ENCODE measurements around the gene PTPN18. TPM values are rescaled to one million over a fixed set of nuclear protein-coding genes. Genes with fewer than 3 reads are reported as not detected.
A peak's percentile ranks its signal among the peaks of the same experiment; 100 is the strongest.

The PTPN18 gene
- total RNA-seq, 1 donor from 2014 or later = 72.9 TPM

GRCh38 chr2:130355172-130355577 lies 681 bp upstream of the PTPN18 start:
- no peak for DNase-seq (ENCODE audit: low spot score)
- intact Hi-C loops (cut with micrococcal nuclease) = no loop called here
- Mint-ChIP-seq H3K4me1 (ENCODE audit: low read depth) (peaks cover 13% of the 10 kb centered on the region), H3K4me3 (ENCODE audit: low read depth) (peak overlapping the region; percentile 79), H3K27me3 (ENCODE audit: low read depth) (no peaks in the 10 kb centered on the region), H3K36me3 (ENCODE audit: low read depth) (peaks cover 8% of the 10 kb centered on the region), H3K9me3 (no peaks in the 10 kb centered on the region), H3K27ac (no peak overlapping the region)

GRCh38 chr2:130357864-130358263 lies 2.0 kb downstream of the PTPN18 start:
- intact Hi-C loops (cut with micrococcal nuclease) = loop anchor here (2.0 kb wide), 1 partner anchor 13 kb away; no protein-coding TSS in a partner anchor
- Mint-ChIP-seq H3K9me3 (no peaks in the 10 kb centered on the region), H3K36me3 (ENCODE audit: low read depth) (no peaks in the 10 kb centered on the region), H3K27me3 (ENCODE audit: low read depth) (peaks cover 2% of the 10 kb centered on the region), H3K4me1 (ENCODE audit: low read depth) (peaks cover 13% of the 10 kb centered on the region), H3K27ac (no peak overlapping the region), H3K4me3 (ENCODE audit: low read depth) (no peak overlapping the region)
- peak; percentile 7 for DNase-seq (ENCODE audit: low spot score)

GRCh38 chr2:130358420-130359350 lies 2.8 kb downstream of the PTPN18 start:
- peaks cover 2% of the 10 kb centered on the region for H3K27me3 Mint-ChIP-seq (ENCODE audit: low read depth)
- H3K36me3 Mint-ChIP-seq (ENCODE audit: low read depth) = no peaks in the 10 kb centered on the region
- no peak overlapping the region for H3K4me3 Mint-ChIP-seq (ENCODE audit: low read depth)
- H3K4me1 Mint-ChIP-seq (ENCODE audit: low read depth) = peaks cover 13% of the 10 kb centered on the region
- H3K9me3 Mint-ChIP-seq = no peaks in the 10 kb centered on the region
- DNase-seq (ENCODE audit: low spot score) = no peak
- no peak overlapping the region for H3K27ac Mint-ChIP-seq
- intact Hi-C loops (cut with micrococcal nuclease) = no loop called here

GRCh38 chr2:130359466-130359865 lies 3.6 kb downstream of the PTPN18 start:
- peaks cover 10% of the 10 kb centered on the region for H3K4me1 Mint-ChIP-seq (ENCODE audit: low read depth)
- H3K4me3 Mint-ChIP-seq (ENCODE audit: low read depth) = no peak overlapping the region
- intact Hi-C loops (cut with micrococcal nuclease) = no loop called here
- peaks cover 2% of the 10 kb centered on the region for H3K27me3 Mint-ChIP-seq (ENCODE audit: low read depth)
- DNase-seq (ENCODE audit: low spot score) = no peak
- H3K9me3 Mint-ChIP-seq = no peaks in the 10 kb centered on the region
- H3K36me3 Mint-ChIP-seq (ENCODE audit: low read depth) = no peaks in the 10 kb centered on the region
- no peak overlapping the region for H3K27ac Mint-ChIP-seq

GRCh38 chr2:130363479-130363878 lies 7.6 kb downstream of the PTPN18 start:
- DNase-seq (ENCODE audit: low spot score) = no peak
- Mint-ChIP-seq H3K27me3 (ENCODE audit: low read depth) (peaks cover 3% of the 10 kb centered on the region), H3K27ac (no peak overlapping the region), H3K9me3 (no peaks in the 10 kb centered on the region), H3K4me3 (ENCODE audit: low read depth) (no peak overlapping the region), H3K4me1 (ENCODE audit: low read depth) (peaks cover 3% of the 10 kb centered on the region), H3K36me3 (ENCODE audit: low read depth) (no peaks in the 10 kb centered on the region)
- intact Hi-C loops (cut with micrococcal nuclease) = no loop called here

GRCh38 chr2:130365075-130365474 lies 9.2 kb downstream of the PTPN18 start:
- intact Hi-C loops (cut with micrococcal nuclease) = no loop called here
- Mint-ChIP-seq H3K4me1 (ENCODE audit: low read depth) (peaks cover 6% of the 10 kb centered on the region), H3K27ac (no peak overlapping the region), H3K9me3 (no peaks in the 10 kb centered on the region), H3K4me3 (ENCODE audit: low read depth) (no peak overlapping the region), H3K27me3 (ENCODE audit: low read depth) (peaks cover 3% of the 10 kb centered on the region), H3K36me3 (ENCODE audit: low read depth) (peaks cover 9% of the 10 kb centered on the region)
- DNase-seq (ENCODE audit: low spot score) = no peak

GRCh38 chr2:130365963-130366362 lies 10.1 kb downstream of the PTPN18 start:
- no peaks in the 10 kb centered on the region for H3K9me3 Mint-ChIP-seq
- peaks cover 1% of the 10 kb centered on the region for H3K27me3 Mint-ChIP-seq (ENCODE audit: low read depth)
- H3K4me3 Mint-ChIP-seq (ENCODE audit: low read depth) = no peak overlapping the region
- H3K4me1 Mint-ChIP-seq (ENCODE audit: low read depth) = peaks cover 15% of the 10 kb centered on the region
- peaks cover 17% of the 10 kb centered on the region for H3K36me3 Mint-ChIP-seq (ENCODE audit: low read depth)
- intact Hi-C loops (cut with micrococcal nuclease) = no loop called here
- no peak for DNase-seq (ENCODE audit: low spot score)
- H3K27ac Mint-ChIP-seq = no peak overlapping the region

- H3K9me3 Mint-ChIP-seq = no peaks in the 10 kb centered on the region
- no peak overlapping the region for H3K4me3 Mint-ChIP-seq (ENCODE audit: low read depth)
- H3K4me1 Mint-ChIP-seq (ENCODE audit: low read depth) = peaks cover 20% of the 10 kb centered on the region
- peaks cover 24% of the 10 kb centered on the region for H3K36me3 Mint-ChIP-seq (ENCODE audit: low read depth)
- peaks cover 1% of the 10 kb centered on the region for H3K27me3 Mint-ChIP-seq (ENCODE audit: low read depth)
- intact Hi-C loops (cut with micrococcal nuclease) = no loop called here
- no peak for DNase-seq (ENCODE audit: low spot score)
- no peak overlapping the region for H3K27ac Mint-ChIP-seq
Measured at GRCh38 chr2:130366720-130367119, 10.9 kb downstream of the PTPN18 start.

- intact Hi-C loops (cut with micrococcal nuclease) = no loop called here
- no peaks in the 10 kb centered on the region for H3K9me3 Mint-ChIP-seq
- DNase-seq (ENCODE audit: low spot score) = no peak
- H3K4me1 Mint-ChIP-seq (ENCODE audit: low read depth) = peaks cover 27% of the 10 kb centered on the region
- H3K4me3 Mint-ChIP-seq (ENCODE audit: low read depth) = no peak overlapping the region
- peaks cover 1% of the 10 kb centered on the region for H3K27me3 Mint-ChIP-seq (ENCODE audit: low read depth)
- H3K27ac Mint-ChIP-seq = no peak overlapping the region
- H3K36me3 Mint-ChIP-seq (ENCODE audit: low read depth) = peaks cover 34% of the 10 kb centered on the region
Measured at GRCh38 chr2:130368786-130369185, 12.9 kb downstream of the PTPN18 start.

GRCh38 chr2:130369311-130369964 lies 13.6 kb downstream of the PTPN18 start:
- H3K36me3 Mint-ChIP-seq (ENCODE audit: low read depth) = peaks cover 39% of the 10 kb centered on the region
- peaks cover 30% of the 10 kb centered on the region for H3K4me1 Mint-ChIP-seq (ENCODE audit: low read depth)
- no peaks in the 10 kb centered on the region for H3K9me3 Mint-ChIP-seq
- intact Hi-C loops (cut with micrococcal nuclease) = no loop called here
- no peak overlapping the region for H3K4me3 Mint-ChIP-seq (ENCODE audit: low read depth)
- peaks cover 1% of the 10 kb centered on the region for H3K27me3 Mint-ChIP-seq (ENCODE audit: low read depth)
- H3K27ac Mint-ChIP-seq = no peak overlapping the region
- DNase-seq (ENCODE audit: low spot score) = no peak

GRCh38 chr2:130369965-130370341 lies 14.1 kb downstream of the PTPN18 start:
- Mint-ChIP-seq H3K4me1 (ENCODE audit: low read depth) (peaks cover 34% of the 10 kb centered on the region), H3K9me3 (no peaks in the 10 kb centered on the region), H3K36me3 (ENCODE audit: low read depth) (peaks cover 45% of the 10 kb centered on the region), H3K27ac (peak overlapping the region; percentile 38), H3K4me3 (ENCODE audit: low read depth) (peak overlapping the region; percentile 92), H3K27me3 (ENCODE audit: low read depth) (peaks cover 1% of the 10 kb centered on the region)
- intact Hi-C loops (cut with micrococcal nuclease) = loop anchor here (2.0 to 10.0 kb wide), 3 partner anchors 13 to 735 kb away; partner anchors contain the start of genes PLEKHB2 and PTPN18
- DNase-seq (ENCODE audit: low spot score) = no peak

- H3K27me3 Mint-ChIP-seq (ENCODE audit: low read depth) = peaks cover 1% of the 10 kb centered on the region
- peaks cover 50% of the 10 kb centered on the region for H3K36me3 Mint-ChIP-seq (ENCODE audit: low read depth)
- DNase-seq (ENCODE audit: low spot score) = peak; percentile 38
- peak overlapping the region; percentile 92 for H3K4me3 Mint-ChIP-seq (ENCODE audit: low read depth)
- intact Hi-C loops (cut with micrococcal nuclease) = loop anchor here (2.0 to 10.0 kb wide), 3 partner anchors 14 to 734 kb away; partner anchors contain the start of genes PLEKHB2 and PTPN18
- peak overlapping the region; percentile 89 for H3K27ac Mint-ChIP-seq
- no peaks in the 10 kb centered on the region for H3K9me3 Mint-ChIP-seq
- H3K4me1 Mint-ChIP-seq (ENCODE audit: low read depth) = peaks cover 35% of the 10 kb centered on the region
Measured at GRCh38 chr2:130370490-130370889, 14.6 kb downstream of the PTPN18 start.

GRCh38 chr2:130371723-130372054 lies 15.8 kb downstream of the PTPN18 start:
- Mint-ChIP-seq H3K36me3 (ENCODE audit: low read depth) (peaks cover 60% of the 10 kb centered on the region), H3K4me1 (ENCODE audit: low read depth) (peaks cover 45% of the 10 kb centered on the region), H3K27me3 (ENCODE audit: low read depth) (peaks cover 1% of the 10 kb centered on the region), H3K4me3 (ENCODE audit: low read depth) (peak overlapping the region; percentile 92), H3K27ac (peak overlapping the region; percentile 89), H3K9me3 (peaks cover 4% of the 10 kb centered on the region)
- no peak for DNase-seq (ENCODE audit: low spot score)
- intact Hi-C loops (cut with micrococcal nuclease) = loop anchor here (1.0 to 10.0 kb wide), 4 partner anchors 15 to 733 kb away; partner anchors contain the start of genes IMP4, PLEKHB2 and PTPN18

All from activated T-helper 2 cell treated with anti-CD3 and anti-CD28 coated beads, Interferon-gamma antibody, Interleukin-2, Interleukin-4, amounts not matched to agents 10 μg/mL and 5 μg/mL and 100 μg/mL, durations not matched to agents 14 hours and 24 hours and 36 hours (primary cell).